Measurements from ENCODE around the gene TIFAB. TPM values are rescaled to one million over a fixed set of nuclear protein-coding genes. Genes with fewer than 3 reads are reported as not detected.
A peak's percentile ranks its signal among the peaks of the same experiment; 100 is the strongest.

The TIFAB gene
- total RNA-seq, 2 experiments from 2014 or later: not detected

DNA sequence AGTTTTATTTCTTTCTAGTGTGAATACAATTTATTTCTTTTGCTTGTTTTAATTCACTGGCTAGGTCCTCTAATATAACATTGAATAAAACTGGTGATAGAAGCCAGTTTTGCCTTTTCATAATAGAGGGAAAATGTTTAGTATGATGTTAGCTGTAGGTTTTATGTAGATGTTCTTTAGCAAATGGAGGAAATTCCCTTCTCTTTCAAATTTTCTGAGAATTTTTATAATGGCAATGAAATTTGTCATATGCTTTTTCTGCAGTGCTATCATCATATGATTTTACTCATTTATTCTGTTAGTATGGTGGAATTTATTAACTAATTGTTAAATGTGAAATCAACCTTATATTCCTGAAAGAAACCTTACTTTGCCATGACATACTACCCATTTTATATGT is 35.1 kb downstream of the TIFAB start:
- CTCF ChIA-PET: no interaction called here
- Mint-ChIP-seq H3K9me3 (no peaks in the 10 kb centered on the region), H3K4me3 (no peak overlapping the region), H3K36me3 (ENCODE audit: low read depth) (peaks cover 2% of the 10 kb centered on the region), H3K4me1 (no peaks in the 10 kb centered on the region), H3K27me3 (peaks cover 66% of the 10 kb centered on the region), H3K27ac (no peak overlapping the region)
- POLR2A ChIA-PET: no interaction called here
- DNase-seq: no peak

GRCh38 chr5:135405082-135405481 is 47.1 kb downstream of the TIFAB start:
- ChIA-PET POLR2A (no interaction called here), CTCF (interaction anchor here (1.3 kb wide), 1 partner anchor 14 kb away, joined by 3 read pairs; no protein-coding TSS in a partner anchor)
- H3K36me3 Mint-ChIP-seq (ENCODE audit: low read depth): no peaks in the 10 kb centered on the region
- no peak for DNase-seq
- H3K9me3 Mint-ChIP-seq: peaks cover 8% of the 10 kb centered on the region
- H3K4me3 Mint-ChIP-seq: no peak overlapping the region
- H3K27me3 Mint-ChIP-seq: peaks cover 29% of the 10 kb centered on the region
- peaks cover 7% of the 10 kb centered on the region for H3K4me1 Mint-ChIP-seq
- no peak overlapping the region for H3K27ac Mint-ChIP-seq

DNA sequence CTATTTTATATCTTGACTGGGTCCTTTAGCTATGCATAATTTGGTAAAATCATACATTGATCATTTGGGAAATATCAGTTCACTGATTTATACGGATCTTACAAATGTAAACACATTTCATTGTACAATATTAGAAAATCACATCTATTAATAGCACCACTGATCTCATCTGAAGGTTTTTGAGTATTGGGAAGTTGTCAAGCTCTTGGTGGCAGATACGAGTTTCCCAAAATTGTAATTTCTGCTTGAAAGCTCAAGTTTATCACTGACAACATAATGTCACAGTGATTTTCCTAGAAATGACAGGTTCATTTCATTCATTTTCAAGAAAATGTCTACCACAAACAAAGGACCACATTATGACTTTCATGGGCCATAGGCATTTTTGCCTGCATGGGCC is 50.1 kb downstream of the TIFAB start:
- CTCF ChIA-PET: no interaction called here
- Mint-ChIP-seq H3K27me3 (peaks cover 23% of the 10 kb centered on the region), H3K27ac (no peak overlapping the region), H3K4me3 (no peak overlapping the region), H3K36me3 (ENCODE audit: low read depth) (peaks cover 11% of the 10 kb centered on the region), H3K9me3 (peaks cover 6% of the 10 kb centered on the region), H3K4me1 (peaks cover 23% of the 10 kb centered on the region)
- POLR2A ChIA-PET: no interaction called here
- DNase-seq: no peak

DNA sequence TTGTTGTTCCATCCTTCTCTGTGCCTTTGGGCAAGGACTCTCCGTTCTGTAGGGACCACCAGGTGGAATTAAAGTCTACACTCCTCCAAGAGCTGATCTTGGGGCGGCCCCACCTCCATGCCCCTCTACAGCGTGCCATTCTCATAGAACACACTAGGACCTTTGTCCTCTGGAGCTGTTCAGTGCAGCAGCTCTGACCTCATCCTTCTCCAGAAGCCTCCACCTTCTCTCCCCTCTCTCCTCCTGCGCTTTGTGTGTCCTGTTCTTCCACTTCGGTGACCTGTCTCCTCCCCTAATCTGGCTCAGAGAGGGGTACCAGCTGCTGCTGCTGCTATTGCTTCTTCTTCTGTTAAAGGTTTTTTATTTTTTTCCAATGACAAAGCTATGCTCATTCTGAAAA is 51.3 kb downstream of the TIFAB start:
- Mint-ChIP-seq H3K4me3 (peak overlapping the region; percentile 8), H3K9me3 (peaks cover 6% of the 10 kb centered on the region), H3K4me1 (peaks cover 35% of the 10 kb centered on the region), H3K36me3 (ENCODE audit: low read depth) (peaks cover 12% of the 10 kb centered on the region), H3K27ac (no peak overlapping the region), H3K27me3 (peaks cover 15% of the 10 kb centered on the region)
- ChIA-PET CTCF (interaction anchor here (0.6 to 1.3 kb wide), 2 partner anchors 9 to 790 kb away, joined by 3 read pairs; no protein-coding TSS in a partner anchor), POLR2A (interaction anchor here (0.5 kb wide), 1 partner anchor 26 kb away, joined by 3 read pairs; no protein-coding TSS in a partner anchor)
- no peak for DNase-seq

DNA sequence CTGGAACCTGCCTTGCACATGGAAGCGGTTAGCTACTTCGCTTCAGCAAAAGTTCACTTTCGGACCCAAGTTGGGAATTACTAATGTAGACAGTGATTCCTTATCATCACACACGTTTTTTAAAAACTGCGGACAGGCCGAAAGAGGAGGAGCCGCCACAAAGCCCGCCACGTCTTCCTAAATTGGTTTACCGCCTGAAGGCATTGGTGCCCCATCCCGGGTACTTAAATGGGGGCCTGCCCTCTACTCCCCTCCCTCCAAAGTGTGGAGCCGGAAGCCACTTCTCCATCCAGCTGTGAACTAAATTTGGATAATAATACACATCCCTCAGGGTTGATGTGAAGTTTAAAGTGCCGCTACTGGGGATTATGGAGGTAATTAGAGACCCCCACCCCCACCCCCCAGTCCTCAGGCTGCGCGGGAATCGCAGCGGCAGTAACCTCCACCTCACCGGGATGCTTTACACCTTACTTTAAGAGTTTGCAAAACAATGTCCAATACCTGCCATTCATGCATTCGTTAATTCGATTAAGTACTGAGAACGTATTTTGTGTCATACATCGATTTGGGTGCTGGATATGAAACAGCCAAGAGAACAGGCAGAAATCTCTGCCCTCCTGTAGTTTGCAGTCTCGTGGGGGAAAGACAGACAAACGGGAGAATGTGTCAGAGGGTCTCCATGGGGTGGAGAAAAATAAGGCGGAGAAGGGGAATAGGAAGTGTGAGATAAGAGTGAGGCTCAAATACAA is 52.2 kb downstream of the TIFAB start:
- Mint-ChIP-seq H3K4me1 (peaks cover 44% of the 10 kb centered on the region), H3K4me3 (peak overlapping the region; percentile 89), H3K9me3 (peaks cover 3% of the 10 kb centered on the region), H3K36me3 (ENCODE audit: low read depth) (peaks cover 12% of the 10 kb centered on the region), H3K27me3 (peaks cover 11% of the 10 kb centered on the region), H3K27ac (peak overlapping the region; percentile 97)
- CTCF ChIA-PET: interaction anchor here (1.3 to 1.7 kb wide), 2 partner anchors 8 to 26 kb away, joined by 3 to 5 read pairs; no protein-coding TSS in a partner anchor
- POLR2A ChIA-PET: no interaction called here
- no peak for DNase-seq

- peaks cover 18% of the 10 kb centered on the region for H3K36me3 Mint-ChIP-seq (ENCODE audit: low read depth)
- H3K4me3 Mint-ChIP-seq: peak within 1 kb of the TSS; percentile 89
- H3K27ac Mint-ChIP-seq: peak within 1 kb of the TSS; percentile 97
- H3K4me1 Mint-ChIP-seq: peaks cover 52% of the 10 kb centered on the region
- H3K27me3 Mint-ChIP-seq: peaks cover 10% of the 10 kb centered on the region
- no peaks in the 10 kb centered on the region for H3K9me3 Mint-ChIP-seq
- ChIA-PET CTCF (interaction anchor here (1.7 kb wide), 1 partner anchor 27 kb away, joined by 5 read pairs; no protein-coding TSS in a partner anchor), POLR2A (no interaction called here)
- DNase-seq: peak; percentile 87
Observed at GRCh38 chr5:135398855-135399793, 53.0 kb downstream of the TIFAB start, which contains the start of gene MACROH2A1. MACROH2A1 (minus strand) TSS chr5:135399231; CDS start chr5:135389093, 10,138 bp downstream.

DNA sequence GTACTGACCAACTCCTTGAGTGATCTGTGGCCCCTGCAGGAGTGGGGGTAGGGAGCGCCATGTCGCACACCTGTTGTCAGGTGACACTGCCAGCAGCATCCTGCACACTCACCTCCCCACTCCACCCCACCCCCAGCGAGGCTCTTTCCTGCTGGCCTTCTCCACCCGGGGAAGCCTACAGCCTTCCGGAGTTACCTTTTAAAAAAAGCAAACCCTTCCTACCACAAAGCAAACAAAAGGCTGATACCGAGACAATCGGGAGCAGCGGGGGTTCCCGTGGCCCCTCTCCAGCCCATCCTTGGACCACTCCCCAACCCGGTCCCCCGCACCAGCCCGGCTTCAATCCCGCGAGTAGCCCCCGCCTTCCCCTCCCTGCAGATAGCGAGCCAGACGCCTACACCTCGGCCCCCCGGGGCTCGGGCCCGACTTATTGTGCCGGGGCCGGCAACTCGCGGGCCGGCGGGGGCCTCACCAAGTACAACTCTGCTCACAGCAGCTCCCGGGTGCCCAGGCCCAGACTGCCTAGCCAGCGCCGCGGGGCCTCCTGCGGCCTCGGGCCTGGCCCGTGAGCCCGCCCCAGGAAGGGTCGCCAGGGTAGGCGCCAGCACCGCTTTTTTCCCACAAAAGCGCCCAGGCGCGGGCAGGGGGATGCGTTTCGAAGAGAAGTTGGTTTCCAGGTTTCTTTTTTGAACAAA is 53.8 kb downstream of the TIFAB start:
- POLR2A ChIA-PET: no interaction called here
- no peaks in the 10 kb centered on the region for H3K9me3 Mint-ChIP-seq
- peak; percentile 60 for DNase-seq
- CTCF ChIA-PET: interaction anchor here (1.7 kb wide), 1 partner anchor 28 kb away, joined by 5 read pairs; no protein-coding TSS in a partner anchor
- peak overlapping the region; percentile 89 for H3K4me3 Mint-ChIP-seq
- H3K27ac Mint-ChIP-seq: peak overlapping the region; percentile 96
- H3K27me3 Mint-ChIP-seq: peaks cover 10% of the 10 kb centered on the region
- peaks cover 21% of the 10 kb centered on the region for H3K36me3 Mint-ChIP-seq (ENCODE audit: low read depth)
- peaks cover 60% of the 10 kb centered on the region for H3K4me1 Mint-ChIP-seq

Other genes with a start within 250 kb of the TIFAB start
- gene MACROH2A1, start 53.1 kb downstream of the TIFAB start, total RNA-seq: 100 to 1,000 TPM; 287 to 297 TPM
- not detected for gene DCANP1, start 5.0 kb downstream of the TIFAB start, total RNA-seq
- gene NEUROG1, start 83.6 kb upstream of the TIFAB start, total RNA-seq: not detected
- gene CXCL14, start 126.6 kb upstream of the TIFAB start, total RNA-seq: not detected